Activated effector memory CD4-positive, alpha-beta T cell treated with Interleukin-2 at 50 U/mL for 16 hours (primary cell): ENCODE data around the gene CROCC.

Source experiments
- DNase-seq: peaks from one replicate; pipeline ENCODE4 v3.0.0-alpha.2; 2020

The CROCC gene

DNA sequence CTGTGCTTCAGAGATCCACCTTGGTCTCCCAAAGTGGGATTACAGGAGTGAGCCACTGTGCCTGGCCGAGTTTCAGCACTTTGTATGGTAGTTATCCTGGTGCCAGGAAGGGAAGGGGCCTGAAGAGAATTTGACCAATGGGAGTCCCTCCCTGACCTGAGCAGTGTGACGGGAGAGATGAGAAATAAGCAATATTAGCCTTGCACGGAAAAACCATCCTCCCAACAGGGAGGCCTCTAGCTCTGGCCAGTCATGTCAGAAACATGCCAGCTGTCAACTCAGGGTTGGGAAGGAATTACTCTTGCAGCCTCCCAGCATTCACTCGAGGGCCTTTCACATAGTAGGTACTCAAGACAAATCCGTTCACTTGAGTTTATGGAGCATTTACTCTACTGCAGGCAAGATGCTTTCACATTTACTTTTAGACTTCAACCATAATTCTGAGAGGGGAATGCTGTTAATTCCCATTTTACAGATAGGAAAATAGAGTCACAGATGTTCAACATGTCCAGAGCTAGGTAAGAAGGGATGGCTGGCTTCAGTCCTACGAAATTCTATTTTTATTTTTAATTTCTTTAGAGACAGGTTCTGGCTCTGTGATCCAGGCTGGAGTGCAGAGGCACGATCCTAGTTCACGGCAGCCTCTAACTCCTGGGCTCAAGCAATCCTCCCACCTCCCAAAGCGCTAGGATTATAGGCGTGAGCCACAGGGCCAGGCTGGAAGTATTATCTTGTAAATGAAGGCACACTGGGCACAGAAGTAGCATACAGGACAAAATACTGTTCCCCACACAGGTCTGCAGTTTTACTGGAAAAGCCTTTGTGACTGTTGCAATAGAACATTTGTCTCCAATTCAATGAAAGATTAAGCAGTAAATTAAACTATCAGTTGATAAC is 93.2 kb downstream of the CROCC start:
- no peak for DNase-seq

DNA sequence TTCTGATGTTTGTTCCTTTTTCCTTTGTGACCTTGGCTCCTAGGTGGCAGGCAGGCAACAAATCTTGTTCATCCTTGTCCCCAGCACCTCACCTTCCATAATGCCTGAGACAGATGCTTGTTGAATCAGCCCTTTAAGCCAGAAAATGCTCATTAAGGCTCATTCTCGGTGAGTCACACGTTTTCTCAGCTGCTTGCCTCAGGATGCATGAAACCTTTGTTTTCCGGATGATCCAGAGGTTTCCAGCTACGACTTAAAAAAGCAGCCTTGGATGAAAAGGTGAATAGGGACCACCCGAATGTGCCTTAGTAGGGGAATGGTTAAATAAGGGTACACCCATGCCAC is 94.6 kb downstream of the CROCC start:
- DNase-seq: no peak

DNA sequence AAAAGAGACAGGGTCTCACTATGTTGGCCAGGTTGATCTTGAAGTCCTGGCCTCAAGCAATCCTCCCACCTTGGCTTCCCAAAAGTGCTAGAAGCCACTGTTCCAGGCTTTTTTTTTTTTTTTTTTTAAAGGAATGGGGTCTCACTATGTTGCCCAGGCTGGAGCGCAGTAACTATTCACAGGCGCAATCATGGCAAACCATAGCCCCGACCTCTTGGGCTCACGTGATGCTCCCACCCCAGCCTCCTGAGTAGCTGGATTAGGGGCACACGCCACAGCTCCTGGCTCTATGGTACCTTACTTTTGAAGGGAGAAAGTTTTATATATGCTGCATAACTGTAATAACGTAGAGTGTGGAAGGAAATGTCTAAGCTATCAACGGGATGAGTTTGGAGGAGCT is 95.7 kb downstream of the CROCC start:
- DNase-seq: no peak

DNA sequence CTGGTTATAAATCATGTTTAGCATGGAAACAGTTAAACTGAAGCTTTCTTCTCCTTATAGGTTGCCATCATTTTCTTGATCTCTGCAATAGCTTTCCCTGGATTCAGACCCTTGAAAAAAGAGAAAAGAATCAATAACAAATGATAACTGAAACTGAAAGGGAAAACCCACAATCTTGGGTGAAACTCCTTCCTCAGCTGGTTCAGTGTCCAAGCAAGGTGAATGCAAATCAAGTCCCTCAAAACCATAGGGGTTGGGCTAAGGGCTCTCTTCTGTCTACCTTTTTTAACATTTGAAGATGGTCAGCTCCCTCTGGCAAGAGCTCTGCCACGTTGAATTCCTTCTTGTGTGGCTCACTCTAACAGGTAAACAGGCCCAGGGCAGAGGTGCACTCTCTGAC is 97.1 kb downstream of the CROCC start:
- DNase-seq: no peak

DNA sequence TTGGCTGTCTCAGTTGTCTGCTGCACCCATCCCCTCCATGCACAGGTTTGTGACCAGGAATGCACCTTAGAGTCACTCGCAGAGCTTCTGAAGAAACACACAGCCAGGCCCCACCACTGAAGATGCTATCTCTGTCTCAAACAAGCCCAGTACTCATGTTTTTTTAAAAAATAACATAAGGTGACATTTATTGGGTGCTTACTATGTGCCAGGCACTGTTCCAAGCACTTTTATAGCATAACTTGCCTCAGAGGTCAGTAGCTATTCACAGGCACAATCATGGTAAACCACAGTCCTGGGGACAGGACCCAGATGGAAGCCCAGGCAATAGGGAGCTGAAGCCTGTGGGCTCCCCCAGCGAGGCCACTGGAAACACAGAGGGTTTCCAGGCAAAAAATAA is 98.8 kb downstream of the CROCC start:
- DNase-seq: no peak

DNA sequence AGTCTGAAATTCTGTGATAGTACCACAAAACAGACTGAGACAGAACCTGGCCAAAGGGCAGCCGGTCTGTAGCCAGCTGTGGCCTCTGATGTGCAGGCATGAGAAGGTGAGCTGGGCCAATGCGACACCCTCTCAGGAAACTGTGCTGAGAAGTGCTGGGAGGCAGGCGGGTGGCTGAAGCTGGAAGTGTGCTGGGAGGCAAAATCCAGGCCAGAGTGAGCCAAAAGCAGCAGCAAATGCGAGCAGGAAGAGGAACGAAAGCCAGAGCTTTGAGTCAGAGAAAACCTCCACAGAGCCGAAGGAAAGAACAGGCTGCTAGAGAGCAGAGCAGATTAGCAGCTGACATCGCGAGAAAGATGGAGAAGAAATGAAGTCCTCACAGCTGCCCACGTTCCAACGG is 100.2 kb downstream of the CROCC start:
- no peak for DNase-seq
